Activated CD4-positive, CD25-positive, alpha-beta regulatory T cell treated with anti-CD3 and anti-CD28 coated beads, Interleukin-2, amount 50 U/mL, for 16 hours (primary cell): Measurements from ENCODE around the gene ROPN1B.

Experiments used
- DNase-seq: peaks from one replicate; pipeline ENCODE4 v3.0.0-alpha.2; 2020; ENCODE audit warnings: low read depth, low spot score

ROPN1B gene

GRCh38 chr3:126026761-126027160 is 57.8 kb downstream of the ROPN1B start:
- no peak for DNase-seq

- DNase-seq = no peak
Measured at GRCh38 chr3:126028096-126028495, 59.1 kb downstream of the ROPN1B start.

- no peak for DNase-seq
Measured at GRCh38 chr3:126029241-126029640, 60.3 kb downstream of the ROPN1B start.

- no peak for DNase-seq
Measured at GRCh38 chr3:126030455-126030854, 61.5 kb downstream of the ROPN1B start.

GRCh38 chr3:126031981-126032471 is 63.0 kb downstream of the ROPN1B start:
- DNase-seq = no peak
